Measurements from ENCODE around the gene ACTL8. TPM values are rescaled to one million over a fixed set of nuclear protein-coding genes. Genes with fewer than 3 reads are reported as not detected.

ACTL8 gene
- total and polyA plus RNA-seq, 9 donors = 0.18 to 0.80 TPM; not detected in 7

GRCh38 chr1:17763417-17763816, 8.3 kb downstream of the ACTL8 start:
- no peak overlapping the region for H3K27ac ChIP-seq
- no peaks in the 10 kb centered on the region for H3K27me3 ChIP-seq
- no peak overlapping the region for H3K4me3 ChIP-seq
- WGBS, 3 donors = 46 to 52% (median 50%) methylated on average over 8 of the region's 8 CpGs
- no peak for DNase-seq
- H3K36me3 ChIP-seq = no peaks in the 10 kb centered on the region
- intact Hi-C loops (cut with DNase I) = no loop called here
- H3K4me1 ChIP-seq (ENCODE audit: insufficient read depth) = no peaks in the 10 kb centered on the region
- TF ChIP-seq POLR2A (IDR thresholded peaks at IDR 0.05) (no peak), EP300 (IDR thresholded peaks at IDR 0.05) (no peak), CTCF (IDR thresholded peaks at IDR 0.05) (no peak)
- H3K9me3 ChIP-seq = peaks cover 0 to 9% of the 10 kb centered on the region in 2 donors

GRCh38 chr1:17763995-17764394, 8.9 kb downstream of the ACTL8 start:
- Histone ChIP-seq H3K4me3 (no peak overlapping the region), H3K27ac (no peak overlapping the region), H3K9me3 (peaks cover 0 to 9% of the 10 kb centered on the region in 2 donors), H3K4me1 (ENCODE audit: insufficient read depth) (no peaks in the 10 kb centered on the region), H3K27me3 (no peaks in the 10 kb centered on the region), H3K36me3 (no peaks in the 10 kb centered on the region)
- intact Hi-C loops (cut with DNase I) = no loop called here
- TF ChIP-seq EP300 (IDR thresholded peaks at IDR 0.05) (no peak), CTCF (IDR thresholded peaks at IDR 0.05) (no peak), POLR2A (IDR thresholded peaks at IDR 0.05) (no peak)
- no peak for DNase-seq
- WGBS, 3 donors = 79 to 88% (median 80%) methylated on average over 5 of the region's 5 CpGs

- DNase-seq = no peak
These were observed 9.5 kb downstream of the ACTL8 start for GRCh38 chr1:17764591-17764990.

GRCh38 chr1:17765444-17766411, 10.6 kb downstream of the ACTL8 start:
- DNase-seq = no peak

More at GRCh38 chr1:17764591-17764990, 9.5 kb downstream of the ACTL8 start:
- intact Hi-C loops (cut with DNase I) = no loop called here
- Histone ChIP-seq H3K4me3 (no peak overlapping the region), H3K9me3 (peaks cover 0 to 9% of the 10 kb centered on the region in 2 donors), H3K27ac (no peak overlapping the region), H3K36me3 (no peaks in the 10 kb centered on the region), H3K27me3 (no peaks in the 10 kb centered on the region), H3K4me1 (ENCODE audit: insufficient read depth) (no peaks in the 10 kb centered on the region)
- 40 to 50% (median 46%) methylated on average over 10 of the region's 10 CpGs for WGBS, 3 donors
- no peak for TF ChIP-seq EP300 (IDR thresholded peaks at IDR 0.05)
- no peak for TF ChIP-seq POLR2A (IDR thresholded peaks at IDR 0.05)
- TF ChIP-seq CTCF (IDR thresholded peaks at IDR 0.05) = no peak

More at GRCh38 chr1:17765444-17766411, 10.6 kb downstream of the ACTL8 start:
- no peaks in the 10 kb centered on the region for H3K9me3 ChIP-seq
- H3K36me3 ChIP-seq = no peaks in the 10 kb centered on the region
- intact Hi-C loops (cut with DNase I) = no loop called here
- H3K4me1 ChIP-seq (ENCODE audit: insufficient read depth) = no peaks in the 10 kb centered on the region
- no peak for TF ChIP-seq EP300 (IDR thresholded peaks at IDR 0.05)
- TF ChIP-seq CTCF (IDR thresholded peaks at IDR 0.05) = no peak
- TF ChIP-seq POLR2A (IDR thresholded peaks at IDR 0.05) = no peak
- 56 to 61% (median 59%) methylated on average over 16 of the region's 16 CpGs for WGBS, 3 donors
- no peaks in the 10 kb centered on the region for H3K27me3 ChIP-seq
- no peak overlapping the region for H3K4me3 ChIP-seq
- no peak overlapping the region for H3K27ac ChIP-seq

Measured in ovary (tissue), 9 donors.